Breast epithelium (tissue), 4 donors: Measurements from ENCODE around the gene GH2. TPM values are rescaled to one million over a fixed set of nuclear protein-coding genes. Genes with fewer than 3 reads are reported as not detected.
"Not testable (repeated sequence)": the region's sequence is repeated elsewhere in the genome, so short reads cannot be mapped to it uniquely, and the experiment has no call there.

Experiments used
- DNase-seq, 2 donors: peaks; one replicate each; pipeline ENCODE4 v3.0.0-alpha.2; 2019; ENCODE audit warnings: low spot score in 2 of 2
- H3K27ac ChIP-seq, 2 donors: fragments of 200-600 bp; sonication (generic) in 1 of 2; one replicate each; pipeline ENCODE4 v1.5.1; 2016 to 2019; ENCODE audit warnings: mild to moderate bottlenecking in 1 of 2
- H3K27me3 ChIP-seq, 2 donors: fragments of 200-600 bp; sonication (generic) in 1 of 2; one replicate each; pipeline versions ENCODE4 v1.5.1 to v1.6.0; 2017 to 2019; ENCODE audit warnings: control low read depth in 1 of 2, mild to moderate bottlenecking in 1 of 2
- H3K36me3 ChIP-seq: fragments of 200-600 bp; one replicate; pipeline ENCODE4 v1.5.1; 2019
- H3K4me1 ChIP-seq, 2 donors: fragments of 200-600 bp; sonication (generic); one replicate each; pipeline ENCODE4 v1.5.1; 2016 to 2019; ENCODE audit warnings: control low read depth in 1 of 2
- H3K4me3 ChIP-seq, 3 donors: fragments of 200-600 bp; sonication (generic); 1 replicate in 2 of 3; 2 replicates in 1 of 3; pipeline ENCODE4 v1.5.1; 2016 to 2019; ENCODE audit warnings: mild to moderate bottlenecking in 3 of 3, moderate library complexity in 2 of 3
- H3K9me3 ChIP-seq, 2 donors: fragments of 200-600 bp; sonication (generic) in 1 of 2; one replicate each; pipeline ENCODE4 v1.5.1; 2016 to 2019; ENCODE audit warnings: control low read depth in 1 of 2
- POLR2A ChIP-seq: fragments of 450-650 bp; IDR thresholded peaks from one replicate; pipeline ENCODE4 v1.6.1; 2016; ENCODE audit warnings: antibody characterized with exemption, mild to moderate bottlenecking, moderate library complexity
- POLR2AphosphoS5 ChIP-seq, 3 donors: sonication (generic); formaldehyde crosslinking; IDR thresholded peaks; one replicate each; pipeline ENCODE4 v1.6.1; 2017; ENCODE audit warnings: antibody characterized with exemption in 3 of 3
- intact Hi-C: fragments of 100-400 bp; cut with DNase I; formaldehyde crosslinking; loops from one replicate; pipeline ENCODE4 v1.15.1; 2023; ENCODE audit warnings: low total_unique reads
- total RNA-seq, 3 donors: library from RNA; depleted of rRNA; stranded (reverse); fragments of >200 nt; gene quantifications; one replicate each; pipeline ENCODE4 v1.1.0, GENCODE V29; 2016
- TF ChIP-seq, protein P1 (sequence below), 3 donors: fragments of 450-650 bp; IDR thresholded peaks; one replicate each; pipeline ENCODE4 v1.5.1; 2016 to 2017; ENCODE audit warnings: antibody characterized with exemption in 3 of 3, mild to moderate bottlenecking in 3 of 3, moderate library complexity in 3 of 3

Gene GH2
- total RNA-seq, 3 donors from 2014 or later: not detected

DNA sequence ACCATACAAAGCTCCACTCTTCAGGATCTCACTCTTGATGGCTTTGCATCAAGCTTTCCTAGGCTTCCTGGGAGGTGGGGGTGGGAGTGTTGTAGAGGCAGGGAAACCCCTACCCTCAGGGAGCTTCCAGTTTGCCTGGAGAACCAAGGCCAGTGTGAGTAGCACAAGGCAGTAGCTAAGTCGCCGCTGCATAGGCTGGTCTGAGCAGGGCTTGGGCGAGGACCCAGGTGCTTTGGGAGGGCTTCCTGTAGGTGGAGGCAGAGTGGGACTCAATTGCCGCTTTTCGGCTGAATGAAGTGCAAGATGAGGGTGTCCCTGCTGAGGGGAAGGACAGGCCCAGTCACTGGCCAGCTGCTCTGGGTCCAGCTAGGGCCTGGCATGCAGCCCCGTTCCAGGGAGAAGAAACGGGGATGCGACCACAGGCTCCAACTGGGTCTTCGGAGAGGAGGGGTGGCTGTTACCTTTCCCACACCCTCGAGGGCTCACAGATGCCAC is 46.5 kb upstream of the GH2 start:
- Histone ChIP-seq H3K36me3 (no peaks in the 10 kb centered on the region), H3K4me3 (no peak overlapping the region), H3K4me1 (no peaks in the 10 kb centered on the region), H3K27me3 (no peaks in the 10 kb centered on the region), H3K27ac (no peak overlapping the region), H3K9me3 (no peaks in the 10 kb centered on the region)
- TF ChIP-seq POLR2AphosphoS5 (IDR thresholded peaks at IDR 0.05) (no peak), POLR2A (no peak)
- TF ChIP-seq, protein P1, sequence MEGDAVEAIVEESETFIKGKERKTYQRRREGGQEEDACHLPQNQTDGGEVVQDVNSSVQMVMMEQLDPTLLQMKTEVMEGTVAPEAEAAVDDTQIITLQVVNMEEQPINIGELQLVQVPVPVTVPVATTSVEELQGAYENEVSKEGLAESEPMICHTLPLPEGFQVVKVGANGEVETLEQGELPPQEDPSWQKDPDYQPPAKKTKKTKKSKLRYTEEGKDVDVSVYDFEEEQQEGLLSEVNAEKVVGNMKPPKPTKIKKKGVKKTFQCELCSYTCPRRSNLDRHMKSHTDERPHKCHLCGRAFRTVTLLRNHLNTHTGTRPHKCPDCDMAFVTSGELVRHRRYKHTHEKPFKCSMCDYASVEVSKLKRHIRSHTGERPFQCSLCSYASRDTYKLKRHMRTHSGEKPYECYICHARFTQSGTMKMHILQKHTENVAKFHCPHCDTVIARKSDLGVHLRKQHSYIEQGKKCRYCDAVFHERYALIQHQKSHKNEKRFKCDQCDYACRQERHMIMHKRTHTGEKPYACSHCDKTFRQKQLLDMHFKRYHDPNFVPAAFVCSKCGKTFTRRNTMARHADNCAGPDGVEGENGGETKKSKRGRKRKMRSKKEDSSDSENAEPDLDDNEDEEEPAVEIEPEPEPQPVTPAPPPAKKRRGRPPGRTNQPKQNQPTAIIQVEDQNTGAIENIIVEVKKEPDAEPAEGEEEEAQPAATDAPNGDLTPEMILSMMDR (IDR thresholded peaks at IDR 0.05): no peak
- DNase-seq: no peak
- intact Hi-C loops: no loop called here

DNA sequence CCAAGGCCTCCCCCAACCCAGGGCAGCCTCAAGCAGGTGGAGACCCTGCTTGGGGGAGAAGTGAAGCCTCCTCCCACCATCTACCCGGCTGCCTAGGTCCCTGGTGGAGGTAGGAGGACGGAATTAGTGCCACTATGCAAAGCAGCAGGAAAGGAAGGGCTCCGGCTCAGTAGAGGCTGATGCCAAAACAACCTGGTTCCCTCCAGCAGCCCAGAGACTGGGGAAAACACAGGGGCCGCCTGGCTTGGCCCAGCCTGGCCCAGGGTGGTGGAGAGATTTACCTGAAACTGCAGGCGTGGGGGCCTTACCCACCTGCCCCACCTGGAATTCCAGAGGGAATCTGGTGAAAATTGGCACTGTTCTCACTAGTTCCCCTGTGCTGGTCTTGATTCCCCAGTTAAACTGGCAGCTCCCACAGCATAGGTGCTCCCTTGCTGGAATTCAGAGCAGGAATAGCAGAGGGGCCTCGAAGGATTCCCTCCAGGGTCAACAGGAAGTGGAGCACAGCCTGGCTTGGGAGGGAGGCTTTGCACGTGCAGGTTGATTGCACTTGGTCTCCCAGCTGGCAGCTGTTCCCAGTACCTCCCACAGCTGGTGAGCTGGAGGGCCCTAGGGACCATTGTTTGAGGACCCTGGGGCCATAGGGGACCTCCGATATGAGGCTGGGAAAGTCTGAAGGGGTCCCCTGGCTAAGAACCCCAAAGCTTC is 45.9 kb upstream of the GH2 start:
- Histone ChIP-seq H3K4me3 (no peak overlapping the region), H3K36me3 (no peaks in the 10 kb centered on the region), H3K27me3 (no peaks in the 10 kb centered on the region), H3K4me1 (no peaks in the 10 kb centered on the region), H3K9me3 (no peaks in the 10 kb centered on the region), H3K27ac (no peak overlapping the region)
- TF ChIP-seq, protein P1 (IDR thresholded peaks at IDR 0.05): no peak
- TF ChIP-seq POLR2A (no peak), POLR2AphosphoS5 (IDR thresholded peaks at IDR 0.05) (no peak)
- intact Hi-C loops: no loop called here
- DNase-seq: no peak

DNA sequence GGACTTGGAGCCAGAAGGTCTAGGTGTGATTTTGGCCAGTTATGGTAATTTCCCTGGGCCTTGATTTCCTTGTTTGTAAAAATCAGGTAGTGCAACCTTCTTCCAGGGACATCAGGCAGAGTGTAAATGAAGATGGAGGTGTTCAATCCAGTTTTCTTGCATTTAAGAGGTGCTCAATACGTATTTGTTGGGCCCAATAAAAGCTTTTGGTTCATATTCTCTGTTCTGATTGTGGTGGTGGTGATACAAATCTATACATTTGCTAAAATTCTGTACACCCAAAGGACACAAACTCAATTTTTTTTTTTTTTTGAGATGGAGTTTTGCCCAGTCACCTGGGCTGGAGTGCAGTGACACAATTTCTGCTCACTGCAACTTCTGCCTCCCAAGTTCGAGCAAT is 44.4 kb upstream of the GH2 start:
- H3K36me3 ChIP-seq: no peaks in the 10 kb centered on the region
- no peak for TF ChIP-seq POLR2AphosphoS5 (IDR thresholded peaks at IDR 0.05)
- TF ChIP-seq, protein P1 (IDR thresholded peaks at IDR 0.05): no peak
- TF ChIP-seq POLR2A: no peak
- H3K4me3 ChIP-seq: no peak overlapping the region
- no peaks in the 10 kb centered on the region for H3K27me3 ChIP-seq
- no peak for DNase-seq
- no peak overlapping the region for H3K27ac ChIP-seq
- H3K9me3 ChIP-seq: no peaks in the 10 kb centered on the region
- H3K4me1 ChIP-seq: no peaks in the 10 kb centered on the region
- intact Hi-C loops: no loop called here

DNA sequence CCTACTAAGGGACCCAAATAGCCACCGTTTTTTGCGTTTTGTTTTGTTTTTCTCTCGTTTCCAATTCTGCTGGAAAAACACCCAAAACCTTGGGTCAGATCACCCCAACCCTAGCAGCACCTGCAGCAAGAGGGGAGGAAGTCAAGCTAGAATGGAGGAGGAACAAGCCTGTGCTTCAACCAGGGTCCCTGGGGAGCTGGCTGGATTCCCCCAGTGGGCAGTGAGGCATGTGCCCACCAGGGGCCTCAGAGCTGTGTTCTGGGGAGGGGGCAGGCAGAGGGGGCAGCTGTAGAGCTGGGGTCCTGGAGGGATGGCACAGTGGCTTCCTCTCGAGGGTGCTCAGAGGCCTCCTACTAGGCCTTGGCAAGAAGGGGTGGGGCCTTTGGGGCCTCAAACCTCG is 43.9 kb upstream of the GH2 start:
- Histone ChIP-seq H3K27ac (no peak overlapping the region), H3K9me3 (no peaks in the 10 kb centered on the region), H3K36me3 (no peaks in the 10 kb centered on the region), H3K4me3 (no peak overlapping the region), H3K27me3 (no peaks in the 10 kb centered on the region), H3K4me1 (no peaks in the 10 kb centered on the region)
- TF ChIP-seq POLR2AphosphoS5 (IDR thresholded peaks at IDR 0.05): no peak
- TF ChIP-seq POLR2A: no peak
- TF ChIP-seq, protein P1 (IDR thresholded peaks at IDR 0.05): no peak
- DNase-seq: no peak
- intact Hi-C loops: no loop called here

DNA sequence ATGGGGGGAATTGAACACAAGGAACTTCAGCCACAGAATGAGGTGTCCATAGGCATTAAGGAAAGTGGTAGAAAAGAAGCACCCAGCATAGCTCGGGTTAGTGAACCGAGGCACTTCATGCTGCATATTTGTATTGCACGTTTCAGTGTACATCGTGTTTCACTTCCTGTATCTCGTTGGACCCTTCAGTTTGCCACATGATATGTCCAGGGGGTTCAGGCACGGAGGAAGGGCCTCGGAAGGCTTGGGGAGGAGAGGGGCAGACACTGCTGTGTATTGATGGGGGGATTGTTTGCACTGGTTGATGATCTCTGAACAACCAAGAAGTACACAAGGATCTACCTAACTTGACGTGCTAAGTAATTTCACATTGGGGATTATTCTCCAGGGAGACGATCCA is 40.7 kb upstream of the GH2 start:
- intact Hi-C loops, H3K4me3 ChIP-seq, H3K27ac ChIP-seq, H3K4me1 ChIP-seq, H3K27me3 ChIP-seq, H3K9me3 ChIP-seq, DNase-seq, H3K36me3 ChIP-seq: not testable (repeated sequence)

DNA sequence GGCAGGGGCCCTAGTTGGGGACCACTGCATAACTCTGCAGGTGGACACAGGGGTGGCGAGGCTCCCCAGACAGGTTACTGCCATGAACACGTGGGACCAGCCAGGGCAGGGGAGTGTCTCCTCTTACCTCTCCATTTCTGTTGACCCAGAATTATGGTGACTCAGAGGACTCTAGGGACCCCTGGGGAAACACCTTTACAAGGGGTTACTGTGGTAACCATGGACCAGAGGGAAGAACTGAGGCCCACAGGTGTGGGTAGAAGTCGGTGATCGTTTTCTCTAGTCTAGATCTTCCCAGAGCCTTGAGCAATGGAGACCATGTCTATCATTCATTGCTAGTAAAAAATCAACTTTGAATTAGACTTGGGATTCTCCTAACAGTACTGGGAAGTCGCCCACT is 39.0 kb upstream of the GH2 start:
- H3K27ac ChIP-seq, DNase-seq: not testable (repeated sequence)

DNA sequence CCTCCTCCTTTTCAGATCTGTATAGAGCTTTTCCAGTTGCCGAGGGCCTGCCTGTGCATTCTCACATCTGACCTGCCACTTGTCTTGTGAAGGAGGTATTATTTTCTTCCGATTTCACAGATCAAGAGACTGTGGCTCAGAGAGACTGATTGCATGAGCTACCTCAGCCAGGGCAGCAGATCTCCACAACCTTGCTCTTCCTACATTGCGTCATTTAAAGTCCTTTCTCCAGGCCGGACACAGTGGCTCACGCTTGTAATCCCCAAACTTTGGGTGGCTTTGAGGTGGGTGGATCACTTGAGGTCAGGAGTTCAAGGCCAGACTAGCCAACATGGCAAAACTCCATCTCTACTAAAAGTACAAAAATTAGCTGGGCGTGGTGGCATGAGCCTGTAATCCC is 38.3 kb upstream of the GH2 start:
- intact Hi-C loops, H3K4me1 ChIP-seq, H3K27me3 ChIP-seq, H3K36me3 ChIP-seq, DNase-seq, H3K4me3 ChIP-seq, H3K27ac ChIP-seq, H3K9me3 ChIP-seq: not testable (repeated sequence)

More for the DNA sequence above, 39.0 kb upstream of the GH2 start:
- H3K4me1 ChIP-seq, H3K27me3 ChIP-seq, H3K36me3 ChIP-seq, H3K4me3 ChIP-seq, H3K9me3 ChIP-seq, intact Hi-C loops: not testable (repeated sequence)
